ENCODE measurements around the gene ECE2. TPM values are rescaled to one million over a fixed set of nuclear protein-coding genes. Genes with fewer than 3 reads are reported as not detected.
A peak's percentile ranks its signal among the peaks of the same experiment; 100 is the strongest.

Gene ECE2
- polyA plus RNA-seq, 1 of the 3 experiments (the other 2 are of a cell fraction), result 0.03 TPM

GRCh38 chr3:184337981-184338380 is 62.2 kb downstream of the ECE2 start (continued):
- TF ChIP-seq, protein P1, sequence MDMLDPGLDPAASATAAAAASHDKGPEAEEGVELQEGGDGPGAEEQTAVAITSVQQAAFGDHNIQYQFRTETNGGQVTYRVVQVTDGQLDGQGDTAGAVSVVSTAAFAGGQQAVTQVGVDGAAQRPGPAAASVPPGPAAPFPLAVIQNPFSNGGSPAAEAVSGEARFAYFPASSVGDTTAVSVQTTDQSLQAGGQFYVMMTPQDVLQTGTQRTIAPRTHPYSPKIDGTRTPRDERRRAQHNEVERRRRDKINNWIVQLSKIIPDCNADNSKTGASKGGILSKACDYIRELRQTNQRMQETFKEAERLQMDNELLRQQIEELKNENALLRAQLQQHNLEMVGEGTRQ (IDR thresholded peaks at IDR 0.05; ENCODE audit: borderline replicate concordance, low read depth, low read length), result no peak
- TF ChIP-seq FOXM1 (IDR thresholded peaks at IDR 0.05; ENCODE audit: low read depth), result no peak

DNA sequence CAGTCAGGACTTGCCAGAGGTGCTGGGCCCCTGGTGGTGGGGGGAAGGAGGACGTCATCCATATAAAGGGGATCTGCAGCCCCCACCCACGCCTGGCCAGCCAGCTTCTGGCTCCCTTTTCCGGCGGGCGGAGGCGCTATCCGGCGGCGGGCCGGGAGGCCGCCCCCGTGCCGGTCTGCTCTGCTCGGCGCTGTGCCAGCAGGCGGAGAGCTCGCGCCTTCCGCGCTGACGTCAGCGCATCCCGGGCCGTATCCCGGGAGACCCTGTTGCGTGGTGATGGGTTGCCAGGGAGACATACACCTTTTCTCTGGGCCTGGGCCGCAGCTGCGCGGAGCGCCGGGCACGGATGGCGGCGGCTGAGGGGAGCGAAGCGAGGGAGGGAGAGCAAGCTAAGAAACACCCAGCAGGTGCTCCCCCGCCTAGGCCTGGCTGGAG is 62.7 kb downstream of the ECE2 start:
- H2AFZ ChIP-seq (ENCODE audit: low read depth), result no peak overlapping the region
- peak overlapping the region; percentile 83 for H3K9ac ChIP-seq
- no peaks in the 10 kb centered on the region for H3K9me3 ChIP-seq
- peak; percentile 97 for DNase-seq
- ChIA-PET CTCF (interaction anchor here (0.6 to 5.2 kb wide), 11 partner anchors 10 to 442 kb away, joined by 3 to 63 read pairs (median 3); partner anchors contain the start of genes CLCN2, EEF1AKMT4 and POLR2H), POLR2A (interaction anchor here (0.7 to 3.1 kb wide), 7 partner anchors 10 to 434 kb away, joined by 3 to 19 read pairs (median 4); partner anchors contain the start of genes CLCN2 and POLR2H)
- peaks cover 29% of the 10 kb centered on the region for H3F3A ChIP-seq (replicated peaks; ENCODE audit: insufficient read depth)
- H3K9me2 ChIP-seq, result no peaks in the 10 kb centered on the region
- peak overlapping the region; percentile 90 to 92 for H3K27ac ChIP-seq (ENCODE audit: low read depth in 2 of 2, low read length in 1 of 2)
- H3K4me2 ChIP-seq, result peak overlapping the region; percentile 85
- H3K4me1 ChIP-seq (ENCODE audit: control insufficient read depth in 1 of 2, insufficient read depth in 2 of 2, low read depth in 1 of 2, low read length in 1 of 2), result peaks cover 37 to 39% of the 10 kb centered on the region in 2 experiments; a peak in 3 of 4 replicates
- H4K20me1 ChIP-seq (ENCODE audit: insufficient read depth), result peaks cover 15% of the 10 kb centered on the region
- H3K27me3 ChIP-seq (ENCODE audit: insufficient read depth), result no peaks in the 10 kb centered on the region
- H3K4me3 ChIP-seq (ENCODE audit: low read depth in 2 of 2, low read length in 1 of 2), result peak overlapping the region; percentile 72 to 74
- whole genome bisulfite sequencing (ENCODE audit: low lambda C conversion rate), result 64% methylated on average over 9 of the region's 37 CpGs
- peaks cover 63% of the 10 kb centered on the region for H3K79me2 ChIP-seq (ENCODE audit: insufficient read depth)
- peaks cover 11 to 36% of the 10 kb centered on the region in 2 experiments for H3K36me3 ChIP-seq (replicated peaks in 1 of 2; ENCODE audit: control insufficient read depth in 1 of 2, insufficient read depth in 2 of 2, low read length in 1 of 2)
- no peak for TF ChIP-seq MEF2A (IDR thresholded peaks at IDR 0.05; ENCODE audit: borderline replicate concordance, low read depth)
- TF ChIP-seq, protein P1 (IDR thresholded peaks at IDR 0.05; ENCODE audit: borderline replicate concordance, low read depth, low read length), result no peak
- TF ChIP-seq, protein P2, sequence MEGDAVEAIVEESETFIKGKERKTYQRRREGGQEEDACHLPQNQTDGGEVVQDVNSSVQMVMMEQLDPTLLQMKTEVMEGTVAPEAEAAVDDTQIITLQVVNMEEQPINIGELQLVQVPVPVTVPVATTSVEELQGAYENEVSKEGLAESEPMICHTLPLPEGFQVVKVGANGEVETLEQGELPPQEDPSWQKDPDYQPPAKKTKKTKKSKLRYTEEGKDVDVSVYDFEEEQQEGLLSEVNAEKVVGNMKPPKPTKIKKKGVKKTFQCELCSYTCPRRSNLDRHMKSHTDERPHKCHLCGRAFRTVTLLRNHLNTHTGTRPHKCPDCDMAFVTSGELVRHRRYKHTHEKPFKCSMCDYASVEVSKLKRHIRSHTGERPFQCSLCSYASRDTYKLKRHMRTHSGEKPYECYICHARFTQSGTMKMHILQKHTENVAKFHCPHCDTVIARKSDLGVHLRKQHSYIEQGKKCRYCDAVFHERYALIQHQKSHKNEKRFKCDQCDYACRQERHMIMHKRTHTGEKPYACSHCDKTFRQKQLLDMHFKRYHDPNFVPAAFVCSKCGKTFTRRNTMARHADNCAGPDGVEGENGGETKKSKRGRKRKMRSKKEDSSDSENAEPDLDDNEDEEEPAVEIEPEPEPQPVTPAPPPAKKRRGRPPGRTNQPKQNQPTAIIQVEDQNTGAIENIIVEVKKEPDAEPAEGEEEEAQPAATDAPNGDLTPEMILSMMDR (IDR thresholded peaks at IDR 0.05), result peak; percentile 29
- TF ChIP-seq FOXJ3 (CRISPR knock-in tag; IDR thresholded peaks at IDR 0.05), result no peak
- peak; percentile 77 for TF ChIP-seq NFIC (IDR thresholded peaks at IDR 0.05; ENCODE audit: borderline replicate concordance)
- no peak for TF ChIP-seq POLR2AphosphoS5 (IDR thresholded peaks at IDR 0.05; ENCODE audit: low read depth, low read length)
- TF ChIP-seq NRF1 (IDR thresholded peaks at IDR 0.05; ENCODE audit: low read depth, low read length), result peak; percentile 61
- TF ChIP-seq FOSL2 (IDR thresholded peaks at IDR 0.05; ENCODE audit: borderline replicate concordance, low read depth), result no peak
- TF ChIP-seq YY1 (IDR thresholded peaks at IDR 0.05; ENCODE audit: low read depth), result no peak
- no peak for TF ChIP-seq TEAD4 (IDR thresholded peaks at IDR 0.05; ENCODE audit: borderline replicate concordance, insufficient read depth)
- peak; percentile 100 for TF ChIP-seq MXI1 (IDR thresholded peaks at IDR 0.05; ENCODE audit: low read depth, low read length)
- TF ChIP-seq RAD21 (IDR thresholded peaks at IDR 0.05; ENCODE audit: low read length), result no peak
- 0 out of 2 replicates have a peak, but pooled peaks have one; percentile 45 for TF ChIP-seq SIN3A (IDR thresholded peaks at IDR 0.05; ENCODE audit: borderline replicate concordance, low read depth, low read length)
- no peak for TF ChIP-seq ZBTB33 (IDR thresholded peaks at IDR 0.05; ENCODE audit: borderline replicate concordance, low read depth)
- TF ChIP-seq FOXM1 (IDR thresholded peaks at IDR 0.05; ENCODE audit: low read depth), result 0 out of 2 replicates have a peak, but pooled peaks have one; percentile 31
- no peak for TF ChIP-seq EZH2phosphoT487 (IDR thresholded peaks at IDR 0.05; ENCODE audit: borderline replicate concordance, low read depth)
- peak; percentile 33; the same call in 1 of the 2 replicates for TF ChIP-seq RCOR1 (IDR thresholded peaks at IDR 0.05; ENCODE audit: low read length)
- TF ChIP-seq ELF1 (IDR thresholded peaks at IDR 0.05), result no peak
- no peak for TF ChIP-seq GATA2 (CRISPR knock-in tag; IDR thresholded peaks at IDR 0.05)
- TF ChIP-seq REST (IDR thresholded peaks at IDR 0.05; ENCODE audit: low read depth, low read length), result no peak

Measured in SK-N-SH (cell line).